Gastrocnemius medialis (tissue), 4 donors: ENCODE data around the gene DNAAF1. TPM values are rescaled to one million over a fixed set of nuclear protein-coding genes. Genes with fewer than 3 reads are reported as not detected.

Source experiments
- ATAC-seq, 2 donors: fragments of 150-250 bp; one replicate each; pipeline ENCODE4 v1.9.1; 2016
- DNase-seq, 2 donors: peaks; one replicate each; pipeline ENCODE4 v3.0.0-alpha.2; 2019
- H3K27ac ChIP-seq, 4 donors: fragments of 200-600 bp; sonication (generic); 1 replicate in 1 of 4; 2 replicates in 3 of 4; pipeline ENCODE4 v1.5.1; 2016 to 2018; ENCODE audit warnings: mild to moderate bottlenecking in 2 of 4, moderate library complexity in 1 of 4
- H3K27me3 ChIP-seq, 3 donors: fragments of 200-600 bp; sonication (generic) in 2 of 3; 1 replicate in 1 of 3; 2 replicates in 2 of 3; pipeline versions ENCODE4 v1.5.1 to v1.6.0; 2016 to 2019; ENCODE audit warnings: mild to moderate bottlenecking in 1 of 3, moderate library complexity in 1 of 3
- H3K36me3 ChIP-seq, 2 donors: fragments of 200-600 bp; sonication (generic) in 1 of 2; one replicate each; pipeline ENCODE4 v1.5.1; 2017 to 2018
- H3K4me1 ChIP-seq, 2 donors: fragments of 200-600 bp; sonication (generic) in 1 of 2; one replicate each; pipeline ENCODE4 v1.5.1; 2016 to 2017; ENCODE audit warnings: mild to moderate bottlenecking in 2 of 2
- H3K4me3 ChIP-seq, 4 donors: fragments of 200-600 bp; sonication (generic) in 3 of 4; 1 replicate in 1 of 4; 2 replicates in 3 of 4; pipeline ENCODE4 v1.5.1; 2016 to 2019; ENCODE audit warnings: mild to moderate bottlenecking in 2 of 4
- H3K9me3 ChIP-seq, 3 donors: fragments of 200-600 bp; sonication (generic) in 2 of 3; 1 replicate in 1 of 3; 2 replicates in 2 of 3; pipeline ENCODE4 v1.5.1; 2016 to 2019
- CTCF ChIP-seq, 5 experiments: fragments of 450-650 bp in 3 of 5; fragments of 200-600 bp in 2 of 5; sonication (generic) in 2 of 5; IDR thresholded peaks in 4 of 5; conservative IDR thresholded peaks in 1 of 5; 1 replicate in 4 of 5; 2 replicates in 1 of 5; pipeline ENCODE4 v1.5.1; 2016 to 2019; ENCODE audit warnings: antibody characterized with exemption in 5 of 5, mild to moderate bottlenecking in 3 of 5, moderate library complexity in 3 of 5
- POLR2A ChIP-seq, 2 donors: fragments of 450-650 bp; IDR thresholded peaks; one replicate each; pipeline ENCODE4 v1.6.1; 2017; ENCODE audit warnings: antibody characterized with exemption in 2 of 2, mild to moderate bottlenecking in 2 of 2, moderate library complexity in 2 of 2
- in situ Hi-C, 4 donors: fragments of 200-750 bp; cut with MboI; loops; one replicate each; pipeline versions ENCODE4 v1.15.0 to v1.8.0; 2017; ENCODE audit warnings: low sequenced_read_pairs in 4 of 4
- intact Hi-C: fragments of 100-400 bp; cut with DNase I; formaldehyde crosslinking; loops from one replicate; pipeline ENCODE4 v1.15.1; 2023; ENCODE audit warnings: low total_unique reads
- total RNA-seq, 4 donors: library from RNA; depleted of rRNA; stranded (reverse); fragments of >200 nt; gene quantifications; one replicate each; pipeline versions ENCODE4 v1.1.0 to v1.2.3, GENCODE V29; 2016

Gene DNAAF1
- total RNA-seq, 4 donors from 2014 or later: not detected

GRCh38 chr16:84183572-84183875 lies 38.4 kb downstream of the DNAAF1 start:
- TF ChIP-seq POLR2A (IDR thresholded peaks at IDR 0.05) (no peak), CTCF (IDR thresholded peaks at IDR 0.05 in 4 of 5, conservative IDR thresholded peaks at IDR 0.05 in 1 of 5) (no peak)
- peaks cover 0 to 8% of the 10 kb centered on the region in 2 donors for H3K4me1 ChIP-seq
- in situ Hi-C loops (loop anchor here in 3 of 4 donors (10.0 to 25.0 kb wide), 5 partner anchors 96 to 371 kb away; partner anchors contain the start of genes OSGIN1 (in 2 of the 3), HSBP1 (in 1 of the 3) and NECAB2 (in 1 of the 3)), intact Hi-C loops (no loop called here)
- H3K4me3 ChIP-seq: no peak overlapping the region
- DNase-seq: no peak
- H3K27me3 ChIP-seq: no peaks in the 10 kb centered on the region
- no peaks in the 10 kb centered on the region for H3K9me3 ChIP-seq
- peaks cover 0 to 52% of the 10 kb centered on the region in 2 donors for H3K36me3 ChIP-seq
- peak overlapping the region in 3 of 4 donors; percentile 62 to 82 (median 81) for H3K27ac ChIP-seq
- ATAC-seq: no peak

- in situ Hi-C loops (loop anchor here in 3 of 4 donors (10.0 to 25.0 kb wide), 5 partner anchors 97 to 372 kb away; partner anchors contain the start of genes OSGIN1 (in 2 of the 3), HSBP1 (in 1 of the 3) and NECAB2 (in 1 of the 3)), intact Hi-C loops (no loop called here)
- Histone ChIP-seq H3K27me3 (no peaks in the 10 kb centered on the region), H3K4me3 (no peak overlapping the region), H3K27ac (peak overlapping the region in 3 of 4 donors; percentile 62 to 82 (median 81)), H3K36me3 (peaks cover 0 to 48% of the 10 kb centered on the region in 2 donors), H3K4me1 (peaks cover 0 to 8% of the 10 kb centered on the region in 2 donors), H3K9me3 (no peaks in the 10 kb centered on the region)
- DNase-seq (no peak), ATAC-seq (no peak)
- TF ChIP-seq CTCF (IDR thresholded peaks at IDR 0.05 in 4 of 5, conservative IDR thresholded peaks at IDR 0.05 in 1 of 5) (peak in 2 of 5 experiments; percentile 33 to 35), POLR2A (IDR thresholded peaks at IDR 0.05) (no peak)
These were observed 38.9 kb downstream of the DNAAF1 start for GRCh38 chr16:84183911-84184591.

GRCh38 chr16:84184775-84185174 lies 39.7 kb downstream of the DNAAF1 start:
- no peak for TF ChIP-seq POLR2A (IDR thresholded peaks at IDR 0.05)
- no peak for TF ChIP-seq CTCF (IDR thresholded peaks at IDR 0.05 in 4 of 5, conservative IDR thresholded peaks at IDR 0.05 in 1 of 5)
- intact Hi-C loops (loop anchor here (5.0 kb wide), 1 partner anchor 217 kb away; the partner anchor contains the start of gene NECAB2), in situ Hi-C loops (loop anchor here in 3 of 4 donors (10.0 to 25.0 kb wide), 5 partner anchors 97 to 372 kb away; partner anchors contain the start of genes OSGIN1 (in 2 of the 3), HSBP1 (in 1 of the 3) and NECAB2 (in 1 of the 3))
- ATAC-seq (peak in 1 of 2 donors; percentile 30), DNase-seq (no peak)
- Histone ChIP-seq H3K27ac (peak overlapping the region in 3 of 4 donors; percentile 81 to 86 (median 82)), H3K27me3 (no peaks in the 10 kb centered on the region), H3K9me3 (no peaks in the 10 kb centered on the region), H3K36me3 (peaks cover 0 to 48% of the 10 kb centered on the region in 2 donors), H3K4me3 (peak overlapping the region in 1 of 4 donors; percentile 99), H3K4me1 (peaks cover 0 to 8% of the 10 kb centered on the region in 2 donors)

- in situ Hi-C loops (loop anchor here in 3 of 4 donors (10.0 to 25.0 kb wide), 5 partner anchors 100 to 375 kb away; partner anchors contain the start of genes OSGIN1 (in 2 of the 3), HSBP1 (in 1 of the 3) and NECAB2 (in 1 of the 3)), intact Hi-C loops (loop anchor here (1.0 to 5.0 kb wide), 6 partner anchors 42 to 360 kb away; partner anchors contain the start of genes DNAAF1, HSDL1, MBTPS1 and MEAK7)
- Histone ChIP-seq H3K27me3 (no peaks in the 10 kb centered on the region), H3K27ac (peak within 1 kb of the TSS; percentile 81 to 86 (median 82)), H3K4me3 (peak within 1 kb of the TSS; percentile 74 to 100 (median 98)), H3K4me1 (peaks cover 0 to 8% of the 10 kb centered on the region in 2 donors), H3K36me3 (peaks cover 0 to 28% of the 10 kb centered on the region in 2 donors), H3K9me3 (no peaks in the 10 kb centered on the region)
- TF ChIP-seq POLR2A (IDR thresholded peaks at IDR 0.05): peak; percentile 10 to 34
- TF ChIP-seq CTCF (IDR thresholded peaks at IDR 0.05 in 4 of 5, conservative IDR thresholded peaks at IDR 0.05 in 1 of 5): peak; percentile 92 to 97 (median 96)
- ATAC-seq (peak; percentile 91 to 97), DNase-seq (peak; percentile 74 to 92)
These were observed 41.8 kb downstream of the DNAAF1 start, which contains the start of gene TAF1C for GRCh38 chr16:84186685-84187437. TSS of gene TAF1C (minus strand) at chr16:84187057. CDS start at chr16:84184988, 2,069 bp downstream.
